Stimulated activated CD4-positive, alpha-beta T cell treated with anti-CD3 and anti-CD28 coated beads, Interleukin-2, amount 100 ng/mL, for 48 hours (primary cell): ENCODE data around the gene NUBPL.
"Not testable (repeated sequence)": the region's sequence is repeated elsewhere in the genome, so short reads cannot be mapped to it uniquely, and the experiment has no call there.

ENCODE experiments used
- DNase-seq, 2 donors: peaks; one replicate each; pipeline ENCODE4 v3.0.0-alpha.2; 2020

The NUBPL gene

DNA sequence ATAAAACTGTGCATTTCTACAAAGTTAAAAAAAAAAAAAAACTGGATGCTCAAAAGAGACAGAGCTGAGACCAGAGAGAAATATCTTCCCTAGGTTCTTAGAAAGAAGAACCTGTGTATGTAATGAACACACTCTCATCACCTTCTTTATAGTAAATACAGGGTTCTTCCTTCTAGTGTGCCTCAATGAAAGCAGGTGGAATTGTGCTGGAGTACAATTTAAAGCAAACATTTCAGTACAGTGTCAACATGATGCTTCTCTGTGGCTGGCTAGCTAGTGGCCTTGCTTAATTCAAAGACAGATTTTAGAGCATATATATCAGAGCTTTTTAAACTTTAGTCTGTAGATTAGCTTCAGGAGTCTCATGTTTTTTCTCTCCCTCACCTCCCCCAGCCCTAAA is 266.1 kb downstream of the NUBPL start:
- no peak for DNase-seq

GRCh38 chr14:31828946-31829868 is 268.0 kb downstream of the NUBPL start:
- DNase-seq, result no peak

DNA sequence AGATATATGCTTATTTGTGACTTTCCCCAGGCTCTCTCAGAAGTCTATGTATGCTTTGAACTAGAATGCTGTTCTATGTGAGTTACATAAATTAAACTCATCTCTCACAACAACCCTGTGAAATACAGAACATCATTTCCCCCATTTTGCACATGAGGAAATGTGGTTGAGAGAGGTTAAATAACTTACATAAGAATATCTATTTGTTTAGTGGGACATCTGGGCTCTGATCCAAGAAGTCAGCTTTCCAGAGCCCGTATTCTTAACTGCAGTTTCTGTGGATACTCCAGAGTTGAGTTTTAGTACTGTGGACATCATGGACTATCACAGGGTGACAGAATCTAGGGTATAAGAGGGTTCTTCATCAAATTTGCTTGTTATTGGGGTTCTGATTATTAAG is 273.4 kb downstream of the NUBPL start:
- no peak for DNase-seq

DNA sequence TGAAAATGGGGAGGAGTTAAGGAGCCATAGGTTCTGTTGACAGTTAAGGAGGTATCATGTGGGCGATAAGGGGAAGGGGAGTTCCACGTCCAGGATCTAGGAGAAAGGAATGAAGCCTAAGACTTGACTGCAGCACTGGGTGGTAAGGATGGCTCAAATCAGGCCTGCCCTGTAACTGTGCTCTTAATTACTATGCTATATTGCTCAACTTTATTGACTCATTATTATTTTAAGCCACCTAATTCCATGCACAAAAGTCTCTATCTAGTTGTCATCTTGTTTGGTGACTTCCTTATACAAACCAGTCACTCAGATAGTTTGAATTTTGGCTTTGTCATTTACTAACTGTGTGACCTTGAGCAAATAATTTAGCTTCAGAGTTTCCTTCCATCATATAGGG is 273.8 kb downstream of the NUBPL start:
- DNase-seq, result no peak

DNA sequence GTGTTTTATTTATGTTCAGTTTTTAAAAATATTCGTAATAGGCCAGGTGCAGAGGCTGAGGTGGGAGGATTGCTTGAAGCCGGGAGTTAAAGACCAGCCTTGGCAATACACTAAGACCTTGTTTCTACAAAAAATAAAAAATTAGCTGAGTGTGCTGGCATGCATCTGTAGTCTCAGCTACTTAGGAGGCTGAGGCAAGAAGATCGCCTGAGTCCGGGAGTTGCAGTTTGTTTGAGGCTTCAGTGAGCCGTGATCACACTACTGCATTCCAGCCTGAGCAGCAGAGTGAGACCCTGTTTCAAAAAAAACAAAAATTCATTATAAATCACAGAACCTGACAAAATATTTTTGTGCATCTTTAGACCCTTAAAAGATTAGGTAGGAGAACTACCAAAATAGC is 275.8 kb downstream of the NUBPL start:
- no peak for DNase-seq

- DNase-seq, result no peak
Measured at GRCh38 chr14:31842899-31843298, 281.7 kb downstream of the NUBPL start.

DNA sequence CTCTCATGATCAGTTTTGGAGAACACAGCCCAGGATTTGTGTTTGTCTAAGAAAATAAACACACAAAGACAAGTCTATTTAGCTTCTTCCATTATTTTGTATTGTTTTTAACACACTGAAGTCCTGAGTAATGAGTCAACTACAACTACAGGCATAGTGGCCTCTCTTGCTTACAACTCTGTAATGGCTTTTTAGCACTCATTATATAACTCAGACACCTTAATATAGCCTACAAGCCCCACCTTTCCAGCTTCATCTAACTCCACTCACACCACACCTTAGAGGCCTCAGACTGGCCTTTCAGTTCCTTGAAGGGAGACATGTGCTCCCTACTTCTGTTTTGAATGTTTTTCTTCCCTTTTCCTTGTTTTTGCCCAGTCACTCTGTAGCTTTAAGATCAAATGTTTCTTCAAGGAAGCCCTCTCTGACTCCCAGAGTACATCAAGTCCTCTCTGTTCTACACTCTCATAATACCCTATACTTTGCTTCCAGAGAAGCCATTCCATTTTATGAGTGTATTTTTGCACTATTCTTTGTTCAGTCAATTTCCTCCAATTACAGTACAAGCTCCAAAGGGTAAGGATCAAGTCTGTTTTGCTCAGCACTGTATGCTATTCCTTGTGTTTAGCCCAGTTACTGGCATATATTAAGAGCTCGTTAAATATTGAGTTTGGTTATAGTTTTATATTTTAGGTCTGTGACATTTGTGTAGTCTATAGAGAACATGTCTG is 282.3 kb downstream of the NUBPL start:
- DNase-seq, result no peak

GRCh38 chr14:31854508-31855075 is 293.4 kb downstream of the NUBPL start:
- no peak for DNase-seq

- no peak for DNase-seq
Measured at GRCh38 chr14:31855262-31855661, 294.1 kb downstream of the NUBPL start.

DNA sequence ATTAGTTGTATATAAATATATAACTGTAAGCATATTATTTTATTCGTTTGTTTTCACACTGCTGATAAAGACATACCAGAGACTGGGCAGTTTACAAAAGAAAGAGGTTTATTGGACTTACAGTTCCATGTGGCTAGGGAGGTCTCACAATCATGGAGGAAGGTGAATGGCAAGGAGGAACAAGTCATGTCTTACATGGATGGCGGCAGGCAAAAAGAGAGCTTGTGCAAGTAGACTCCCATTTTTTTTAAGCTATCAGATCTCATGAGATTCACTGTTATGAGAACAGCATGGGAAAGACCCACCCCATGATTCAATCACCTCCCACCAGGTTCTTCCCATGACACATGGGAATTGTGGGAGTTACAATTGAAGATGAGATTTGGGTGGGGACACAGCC is 294.8 kb downstream of the NUBPL start:
- not testable (repeated sequence) for DNase-seq

DNA sequence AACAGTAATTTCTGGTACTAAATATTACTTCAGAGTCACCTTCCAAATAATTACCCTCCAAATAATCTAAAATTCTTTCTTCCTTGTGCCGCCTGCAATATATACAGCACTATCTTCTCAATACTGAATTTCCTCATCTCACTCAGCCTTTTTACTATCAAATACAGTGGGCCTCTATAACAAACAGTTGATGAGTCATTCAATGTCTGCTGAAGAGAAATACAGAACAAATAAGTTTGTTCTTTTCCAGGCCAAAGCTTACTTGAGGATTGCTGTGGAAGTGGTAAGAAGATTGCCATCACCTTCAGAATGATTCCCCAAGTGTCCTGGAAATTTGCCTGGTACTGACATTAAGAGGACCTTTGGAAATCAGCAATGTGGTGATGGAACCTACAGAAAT is 297.7 kb downstream of the NUBPL start:
- no peak for DNase-seq

- DNase-seq, result no peak
Measured at GRCh38 chr14:31864937-31865855, 304.0 kb downstream of the NUBPL start.

GRCh38 chr14:31867570-31867969 is 306.4 kb downstream of the NUBPL start:
- DNase-seq, result no peak

GRCh38 chr14:31868096-31868495 is 306.9 kb downstream of the NUBPL start:
- DNase-seq, result not testable (repeated sequence)

DNA sequence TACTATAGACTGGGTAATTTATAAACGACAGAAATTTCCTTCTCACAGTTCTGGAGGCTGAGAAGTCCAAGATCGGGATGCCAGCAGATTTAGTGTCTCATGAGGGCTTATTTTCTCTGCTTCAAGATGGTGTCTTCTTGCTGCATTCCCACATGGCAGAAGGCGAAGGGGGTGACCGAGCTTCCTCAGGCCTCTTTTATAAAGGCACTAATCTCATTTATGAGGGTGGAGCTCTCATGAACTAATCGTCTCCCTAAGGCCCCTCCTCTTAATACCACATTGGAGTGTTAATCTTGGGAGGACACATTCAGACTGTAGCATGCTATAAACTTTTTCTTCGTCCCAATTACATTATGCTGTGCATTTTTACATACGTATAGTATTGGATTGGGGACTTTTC is 315.5 kb downstream of the NUBPL start:
- DNase-seq, result no peak

- DNase-seq, result no peak
Measured at GRCh38 chr14:31877255-31877798, 316.1 kb downstream of the NUBPL start.

DNA sequence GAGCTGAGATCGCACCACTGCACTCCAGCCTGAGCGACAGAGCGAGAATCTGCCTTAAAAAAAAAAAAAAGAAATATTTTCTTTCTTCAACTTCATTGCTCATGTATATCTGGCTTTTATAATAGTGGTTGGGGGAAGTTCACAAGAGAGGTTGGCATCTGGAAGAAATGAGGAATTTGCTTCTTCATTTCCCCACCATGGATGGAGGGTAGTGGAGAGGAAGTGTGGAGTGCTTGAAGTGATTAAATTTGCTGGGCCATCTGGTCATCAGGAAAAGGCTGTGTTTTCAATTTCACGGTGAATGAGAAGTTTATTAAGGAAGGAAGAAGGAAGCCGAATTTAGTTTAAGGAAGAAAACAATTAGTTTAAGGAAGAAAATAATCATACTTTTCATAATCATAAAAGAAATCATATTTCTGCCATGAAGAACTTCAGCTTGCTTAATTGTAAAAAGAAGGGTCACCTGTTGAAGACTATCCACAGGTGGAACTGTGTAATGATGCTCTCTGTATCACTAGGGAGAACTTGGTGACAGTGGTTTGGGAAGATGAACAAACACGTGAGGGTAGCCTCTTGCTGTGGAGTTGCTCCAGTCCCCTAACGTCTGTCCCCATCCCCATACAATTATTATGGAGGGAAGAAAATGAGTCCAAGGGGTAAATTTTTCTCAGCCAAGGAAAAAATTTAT is 318.6 kb downstream of the NUBPL start:
- DNase-seq, result no peak

GRCh38 chr14:31880935-31881334 is 319.7 kb downstream of the NUBPL start:
- no peak for DNase-seq

GRCh38 chr14:31881531-31882310 is 320.5 kb downstream of the NUBPL start:
- no peak for DNase-seq

- DNase-seq, result no peak
Measured at GRCh38 chr14:31884238-31884637, 323.0 kb downstream of the NUBPL start.
